HEK293T (cell line): ENCODE data around the gene PITX1.

Source experiments
- BHLHE40 ChIP-seq: fragments of 450-650 bp; IDR thresholded peaks from 2 replicates; pipeline ENCODE4 v1.6.1; 2016; ENCODE audit warnings: mild to moderate bottlenecking, moderate library complexity, borderline replicate concordance
- CTBP1 ChIP-seq: fragments of 450-650 bp; IDR thresholded peaks from 2 replicates; pipeline ENCODE4 v1.6.1; 2016; ENCODE audit warnings: borderline replicate concordance
- ELF4 ChIP-seq: fragments of 450-650 bp; IDR thresholded peaks from 2 replicates; pipeline ENCODE4 v1.6.1; 2017; ENCODE audit warnings: antibody characterized with exemption
- FOXA1 ChIP-seq: fragments of 450-650 bp; IDR thresholded peaks from 2 replicates; pipeline ENCODE4 v1.6.1; 2016; ENCODE audit warnings: mild to moderate bottlenecking
- FOXM1 ChIP-seq: fragments of 450-650 bp; IDR thresholded peaks from 2 replicates; pipeline ENCODE4 v1.6.1; 2017; ENCODE audit warnings: mild to moderate bottlenecking, borderline replicate concordance
- PKNOX1 ChIP-seq: fragments of 450-650 bp; IDR thresholded peaks from 2 replicates; pipeline ENCODE4 v1.6.1; 2016
- SP1 ChIP-seq: fragments of 450-650 bp; IDR thresholded peaks from 2 replicates; pipeline ENCODE4 v1.6.1; 2017
- SUZ12 ChIP-seq: fragments of 450-650 bp; IDR thresholded peaks from 2 replicates; pipeline ENCODE4 v1.6.1; 2016; ENCODE audit warnings: mild to moderate bottlenecking
- TARDBP ChIP-seq: fragments of 450-650 bp; IDR thresholded peaks from 2 replicates; pipeline ENCODE4 v1.6.1; 2016
- ZNF384 ChIP-seq: fragments of 450-650 bp; IDR thresholded peaks from 2 replicates; pipeline ENCODE4 v1.6.1; 2016

GRCh38 chr5:135076801-135077200 is 42.8 kb upstream of the PITX1 start:
- TF ChIP-seq SP1 (no peak), CTBP1 (no peak), FOXA1 (no peak), PKNOX1 (no peak), FOXM1 (no peak), SUZ12 (no peak), TARDBP (no peak), ELF4 (no peak), ZNF384 (no peak), BHLHE40 (no peak)
